IMR-90 (cell line): ENCODE measurements around the gene OPCML. TPM values are rescaled to one million over a fixed set of nuclear protein-coding genes. Genes with fewer than 3 reads are reported as not detected.

Source experiments
- ATAC-seq: fragments of 200-7000 bp; cut with Tn5 transposase; 2 replicates; pipeline ENCODE4 v1.9.1; 2020; ENCODE audit warnings: low read depth, mild to moderate bottlenecking, moderate library complexity
- BruUV-seq: library from RNA; stranded (reverse); fragments of 400-500 nt; replicated peaks from 2 replicates; lab custom pipeline; 2021; lab: Mats Ljungman, UMichigan
- CTCF ChIA-PET: fragments of 300-600 bp; formaldehyde crosslinking; extraction: SDS; loops from one replicate; lab custom pipeline; 2021; ENCODE audit warnings: antibody characterized with exemption; lab: Yijun Ruan, JAX
- POLR2A ChIA-PET: fragments of 300-600 bp; sonication (Branson Sonifier 250); formaldehyde crosslinking; loops from one replicate; lab custom pipeline; 2022; ENCODE audit warnings: antibody characterized with exemption; ENCODE audit not compliant: unreplicated experiment; lab: Charles Lee
- DNase-seq: peaks from one replicate; pipeline ENCODE4 v3.0.0; 2013
- H2AFZ ChIP-seq: replicated peaks from 2 replicates; pipeline ENCODE3; 2013; ENCODE audit warnings: low read length, mild to moderate bottlenecking; ENCODE audit not compliant: poor library complexity
- H2AK5ac ChIP-seq: 2 replicates; pipeline ENCODE4 v1.6.1; 2013; ENCODE audit warnings: low read depth, low read length, inconsistent platforms
- H2AK9ac ChIP-seq: replicated peaks from 2 replicates; pipeline ENCODE3; 2013; ENCODE audit warnings: mild to moderate bottlenecking, low read depth, low read length, moderate library complexity; ENCODE audit not compliant: poor library complexity
- H2BK120ac ChIP-seq: 2 replicates; pipeline ENCODE4 v1.6.1; 2013; ENCODE audit warnings: low read depth, low read length, inconsistent platforms
- H2BK15ac ChIP-seq: 3 replicates; pipeline ENCODE4 v1.6.1; 2013; ENCODE audit warnings: low read depth, low read length, inconsistent platforms
- H2BK20ac ChIP-seq: 2 replicates; pipeline ENCODE4 v1.6.1; 2013; ENCODE audit warnings: low read depth, mild to moderate bottlenecking, inconsistent platforms, low read length, moderate library complexity
- H2BK5ac ChIP-seq: 2 replicates; pipeline ENCODE4 v1.6.1; 2013; ENCODE audit warnings: mild to moderate bottlenecking, low read depth, low read length, inconsistent platforms; ENCODE audit not compliant: poor library complexity, severe bottlenecking
- H3K14ac ChIP-seq: replicated peaks from 2 replicates; pipeline ENCODE4 v1.6.1; 2013; ENCODE audit warnings: low read depth, low read length, inconsistent platforms
- H3K18ac ChIP-seq: 2 replicates; pipeline ENCODE4 v1.6.1; 2013; ENCODE audit warnings: low read depth, low read length, control low read depth
- H3K23ac ChIP-seq: 2 replicates; pipeline ENCODE4 v1.6.1; 2013; ENCODE audit warnings: low read depth, low read length, inconsistent platforms
- H3K27ac ChIP-seq: 2 replicates; pipeline ENCODE4 v1.5.1; 2013; ENCODE audit warnings: mild to moderate bottlenecking, control low read depth, low read length; ENCODE audit not compliant: insufficient read depth
- H3K27me3 ChIP-seq: 2 replicates; pipeline ENCODE4 v1.6.1; 2013; ENCODE audit warnings: low read length; ENCODE audit not compliant: control insufficient read depth, insufficient read depth
- H3K36me3 ChIP-seq: 2 replicates; pipeline ENCODE4 v1.6.1; 2013; ENCODE audit warnings: low read length, mixed read lengths; ENCODE audit not compliant: control insufficient read depth, insufficient read depth
- H3K4ac ChIP-seq: 2 replicates; pipeline ENCODE4 v1.6.1; 2013; ENCODE audit warnings: low read depth, low read length, inconsistent platforms
- H3K4me1 ChIP-seq: 2 replicates; pipeline ENCODE4 v1.6.1; 2013; ENCODE audit warnings: low read length, mixed read lengths; ENCODE audit not compliant: control insufficient read depth, insufficient read depth
- H3K4me2 ChIP-seq: 2 replicates; pipeline ENCODE4 v1.6.1; 2013; ENCODE audit warnings: low read depth, mild to moderate bottlenecking, control low read depth, low read length, moderate library complexity
- H3K4me3 ChIP-seq: 2 replicates; pipeline ENCODE4 v1.5.1; 2013; ENCODE audit warnings: low read depth, mild to moderate bottlenecking, control low read depth, low read length, moderate library complexity; ENCODE audit not compliant: insufficient read depth
- H3K56ac ChIP-seq: 2 replicates; pipeline ENCODE4 v1.6.1; 2013; ENCODE audit warnings: low read length, inconsistent platforms; ENCODE audit not compliant: insufficient read depth; ENCODE audit errors: extremely low read depth
- H3K79me1 ChIP-seq, 2 experiments: 2 replicates each; pipeline ENCODE4 v1.6.1; 2013; ENCODE audit warnings: low read length in 2 of 2, inconsistent platforms in 1 of 2, low read depth in 1 of 2
- H3K9ac ChIP-seq: 2 replicates; pipeline ENCODE4 v1.6.1; 2013; ENCODE audit warnings: low read depth, low read length, control low read depth
- H3K9me1 ChIP-seq: 2 replicates; pipeline ENCODE4 v1.6.1; 2013; ENCODE audit warnings: low read length, inconsistent platforms; ENCODE audit not compliant: insufficient read depth
- H3K9me3 ChIP-seq: 2 replicates; pipeline ENCODE4 v1.6.1; 2013; ENCODE audit warnings: low read length; ENCODE audit not compliant: control insufficient read depth, insufficient read depth
- H4K20me1 ChIP-seq: 2 replicates; pipeline ENCODE4 v1.6.1; 2013; ENCODE audit warnings: low read length, inconsistent platforms; ENCODE audit not compliant: insufficient read depth
- H4K5ac ChIP-seq: 2 replicates; pipeline ENCODE4 v1.6.1; 2013; ENCODE audit warnings: mild to moderate bottlenecking, low read depth, low read length, control low read depth
- H4K8ac ChIP-seq, 2 experiments: 2 replicates each; pipeline ENCODE4 v1.6.1; 2013; ENCODE audit warnings: low read depth in 2 of 2, low read length in 2 of 2, control low read depth in 1 of 2, inconsistent platforms in 1 of 2
- H4K91ac ChIP-seq: 2 replicates; pipeline ENCODE4 v1.6.1; 2013; ENCODE audit warnings: low read depth, low read length, inconsistent platforms; ENCODE audit not compliant: insufficient read depth
- BHLHE40 ChIP-seq: fragments of 150-350 bp; IDR thresholded peaks from 2 replicates; pipeline ENCODE4 v1.6.1; 2016; ENCODE audit warnings: mild to moderate bottlenecking, low read depth, low read length
- CEBPB ChIP-seq: IDR thresholded peaks from 2 replicates; pipeline ENCODE4 v1.6.1; 2012; ENCODE audit warnings: low read depth, low read length, improper control_type of control experiment
- CHD1 ChIP-seq: IDR thresholded peaks from 2 replicates; pipeline ENCODE4 v1.6.1; 2012; ENCODE audit warnings: low read depth, low read length, improper control_type of control experiment
- FOS ChIP-seq: fragments of 150-350 bp; IDR thresholded peaks from 2 replicates; pipeline ENCODE4 v1.6.1; 2016; ENCODE audit warnings: low read depth, low read length
- MAZ ChIP-seq: IDR thresholded peaks from 2 replicates; pipeline ENCODE4 v1.6.1; 2012; ENCODE audit warnings: low read depth, mild to moderate bottlenecking, low read length, improper control_type of control experiment, moderate library complexity, borderline replicate concordance
- MXI1 ChIP-seq: IDR thresholded peaks from 2 replicates; pipeline ENCODE4 v1.6.1; 2012; ENCODE audit warnings: low read depth, mild to moderate bottlenecking, low read length, moderate library complexity, borderline replicate concordance
- NFE2L2 ChIP-seq: fragments of 150-350 bp; IDR thresholded peaks from 2 replicates; pipeline ENCODE4 v1.6.1; 2016; ENCODE audit warnings: low read depth, mild to moderate bottlenecking, low read length
- RAD21 ChIP-seq: IDR thresholded peaks from 2 replicates; pipeline ENCODE4 v1.6.1; 2012; ENCODE audit warnings: low read length, improper control_type of control experiment
- RCOR1 ChIP-seq: IDR thresholded peaks from 2 replicates; pipeline ENCODE4 v1.6.1; 2012; ENCODE audit warnings: mild to moderate bottlenecking, low read length, improper control_type of control experiment; ENCODE audit not compliant: insufficient replicate concordance
- RFX5 ChIP-seq: IDR thresholded peaks from 2 replicates; pipeline ENCODE4 v1.8.0; 2012; ENCODE audit warnings: low read depth, mild to moderate bottlenecking, low read length, moderate library complexity
- SMC3 ChIP-seq: fragments of 150-350 bp; IDR thresholded peaks from 2 replicates; pipeline ENCODE4 v1.6.1; 2016; ENCODE audit warnings: low read depth, mild to moderate bottlenecking, antibody characterized with exemption, low read length, moderate library complexity
- WGBS, 2 experiments: methylation state at CpG; one replicate each; pipeline versions ENCODE4 v1.1.5 to v1.1.7; 2013; ENCODE audit warnings: missing lambda C conversion rate in 2 of 2; ENCODE audit not compliant: insufficient read length in 1 of 2; ENCODE audit errors: extremely low coverage in 2 of 2; 5-methylcytosine and 5-hydroxymethylcytosine counted together
- dilution Hi-C: fragments of 300-500 bp; cut with HindIII; formaldehyde crosslinking; loops from one replicate; pipeline ENCODE4 v1.14.3; 2018; ENCODE audit warnings: low sequenced_read_pairs; ENCODE audit not compliant: unreplicated experiment
- in situ Hi-C: fragments of 300-500 bp; cut with MboI; formaldehyde crosslinking; loops from 3 replicates; pipeline ENCODE4 v1.14.3; 2019; ENCODE audit warnings: low sequenced_read_pairs, inconsistent platforms, mixed read lengths
- intact Hi-C: fragments of 100-400 bp; cut with micrococcal nuclease; formaldehyde crosslinking; loops from 2 replicates; pipeline ENCODE4 v1.10.0; 2022
- polyA plus RNA-seq, 3 experiments: library from polyadenylated mRNA; depleted of rRNA; stranded (reverse); fragments of >200 nt; gene quantifications; 2 replicates each; pipeline ENCODE4 v1.2.3, GENCODE V29; 2012; ENCODE audit warnings: low replicate concordance in 1 of 3
- total RNA-seq: library from RNA; depleted of rRNA; stranded (reverse); fragments of >200 nt; gene quantifications from 2 replicates; pipeline ENCODE4 v1.2.3, GENCODE V29; 2012
- TF ChIP-seq, protein P1 (sequence below): conservative IDR thresholded peaks from 2 replicates; pipeline ENCODE4 v1.5.1; 2012; ENCODE audit warnings: mild to moderate bottlenecking, low read depth, low read length, improper control_type of control experiment
- TF ChIP-seq, protein P2 (sequence below): fragments of 150-350 bp; IDR thresholded peaks from 2 replicates; pipeline ENCODE4 v1.6.1; 2017; ENCODE audit warnings: mild to moderate bottlenecking, antibody characterized with exemption, low read length, low read depth

OPCML gene
- total and polyA plus RNA-seq, 2 of the 4 experiments (the other 2 are of a cell fraction): under 0.01 to 2.6 TPM

DNA sequence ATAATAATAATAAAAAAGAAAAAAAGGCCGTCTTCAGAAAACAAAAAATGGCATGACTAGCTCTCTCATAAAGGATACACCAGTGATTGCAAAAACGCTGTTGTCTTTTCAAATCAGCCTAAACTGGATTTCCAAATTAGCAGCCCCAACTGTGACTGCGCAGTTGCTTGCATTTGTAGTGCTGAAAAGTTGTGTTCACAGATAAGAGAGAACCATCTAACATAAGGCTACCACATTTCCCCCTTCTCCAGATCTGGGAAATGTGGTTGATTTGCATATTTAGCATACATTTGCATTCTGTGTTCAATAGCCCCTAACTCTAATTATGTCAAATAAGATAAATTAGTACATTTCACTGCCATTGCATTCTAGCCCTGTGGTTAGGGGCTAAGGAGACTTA is 650.7 kb downstream of the OPCML start:
- H3K56ac ChIP-seq: no peak overlapping the region
- H4K91ac ChIP-seq: no peak overlapping the region
- dilution Hi-C loops (no loop called here), intact Hi-C loops (no loop called here), in situ Hi-C loops (no loop called here)
- no peak overlapping the region for H3K4me3 ChIP-seq
- no peak overlapping the region for H2BK5ac ChIP-seq
- no peak overlapping the region for H4K8ac ChIP-seq
- H2BK20ac ChIP-seq: no peak overlapping the region
- no peak overlapping the region for H2AFZ ChIP-seq
- peaks cover 3% of the 10 kb centered on the region for H3K9me1 ChIP-seq
- H4K5ac ChIP-seq: no peak overlapping the region
- no peak overlapping the region for H2BK15ac ChIP-seq
- no peak overlapping the region for H3K9ac ChIP-seq
- no peaks in the 10 kb centered on the region for H3K9me3 ChIP-seq
- peaks cover 8% of the 10 kb centered on the region for H3K4me1 ChIP-seq
- no TSS peak for BruUV-seq
- DNase-seq (no peak), ATAC-seq (no peak)
- ChIA-PET POLR2A (no interaction called here), CTCF (no interaction called here)
- no peak overlapping the region for H3K4ac ChIP-seq
- H4K20me1 ChIP-seq: no peaks in the 10 kb centered on the region
- H3K27ac ChIP-seq: no peak overlapping the region
- no peak overlapping the region for H3K18ac ChIP-seq
- no peak overlapping the region for H2BK120ac ChIP-seq
- no peaks in the 10 kb centered on the region for H3K79me1 ChIP-seq
- no peak overlapping the region for H2AK5ac ChIP-seq
- H3K36me3 ChIP-seq: no peaks in the 10 kb centered on the region
- no peak overlapping the region for H2AK9ac ChIP-seq
- H3K27me3 ChIP-seq: no peaks in the 10 kb centered on the region
- no peak overlapping the region for H3K4me2 ChIP-seq
- TF ChIP-seq RAD21: no peak
- no peak for TF ChIP-seq RCOR1
- no peak for TF ChIP-seq CHD1
- no peak for TF ChIP-seq NFE2L2
- no peak for TF ChIP-seq FOS
- TF ChIP-seq, protein P1, sequence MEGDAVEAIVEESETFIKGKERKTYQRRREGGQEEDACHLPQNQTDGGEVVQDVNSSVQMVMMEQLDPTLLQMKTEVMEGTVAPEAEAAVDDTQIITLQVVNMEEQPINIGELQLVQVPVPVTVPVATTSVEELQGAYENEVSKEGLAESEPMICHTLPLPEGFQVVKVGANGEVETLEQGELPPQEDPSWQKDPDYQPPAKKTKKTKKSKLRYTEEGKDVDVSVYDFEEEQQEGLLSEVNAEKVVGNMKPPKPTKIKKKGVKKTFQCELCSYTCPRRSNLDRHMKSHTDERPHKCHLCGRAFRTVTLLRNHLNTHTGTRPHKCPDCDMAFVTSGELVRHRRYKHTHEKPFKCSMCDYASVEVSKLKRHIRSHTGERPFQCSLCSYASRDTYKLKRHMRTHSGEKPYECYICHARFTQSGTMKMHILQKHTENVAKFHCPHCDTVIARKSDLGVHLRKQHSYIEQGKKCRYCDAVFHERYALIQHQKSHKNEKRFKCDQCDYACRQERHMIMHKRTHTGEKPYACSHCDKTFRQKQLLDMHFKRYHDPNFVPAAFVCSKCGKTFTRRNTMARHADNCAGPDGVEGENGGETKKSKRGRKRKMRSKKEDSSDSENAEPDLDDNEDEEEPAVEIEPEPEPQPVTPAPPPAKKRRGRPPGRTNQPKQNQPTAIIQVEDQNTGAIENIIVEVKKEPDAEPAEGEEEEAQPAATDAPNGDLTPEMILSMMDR: no peak
- no peak for TF ChIP-seq MAZ
- TF ChIP-seq MXI1: no peak
- TF ChIP-seq BHLHE40: no peak
- TF ChIP-seq, protein P2, sequence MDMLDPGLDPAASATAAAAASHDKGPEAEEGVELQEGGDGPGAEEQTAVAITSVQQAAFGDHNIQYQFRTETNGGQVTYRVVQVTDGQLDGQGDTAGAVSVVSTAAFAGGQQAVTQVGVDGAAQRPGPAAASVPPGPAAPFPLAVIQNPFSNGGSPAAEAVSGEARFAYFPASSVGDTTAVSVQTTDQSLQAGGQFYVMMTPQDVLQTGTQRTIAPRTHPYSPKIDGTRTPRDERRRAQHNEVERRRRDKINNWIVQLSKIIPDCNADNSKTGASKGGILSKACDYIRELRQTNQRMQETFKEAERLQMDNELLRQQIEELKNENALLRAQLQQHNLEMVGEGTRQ: no peak
- no peak for TF ChIP-seq SMC3
- TF ChIP-seq CEBPB: no peak
- no peak for TF ChIP-seq RFX5
- no peak overlapping the region for H3K23ac ChIP-seq
- H3K14ac ChIP-seq: no peak overlapping the region
- WGBS, 2 experiments: no CpG with 5 or more reads among the region's 3 CpGs
